K562 (cell line): ENCODE results near the gene ST6GALNAC2. TPM values are rescaled to one million over a fixed set of nuclear protein-coding genes. Genes with fewer than 3 reads are reported as not detected.

Experiments
- ARID2 ChIP-seq: fragments of 450-650 bp; IDR thresholded peaks from 2 replicates; pipeline ENCODE4 v1.6.1; 2017; ENCODE audit warnings: antibody characterized with exemption, mild to moderate bottlenecking
- CTCF ChIP-seq, 3 experiments: IDR thresholded peaks in 2 of 3; conservative IDR thresholded peaks in 1 of 3; 2 replicates each; pipeline ENCODE4 v1.5.1; 2011 to 2012; ENCODE audit warnings: low read length in 3 of 3, mild to moderate bottlenecking in 3 of 3, control low read depth in 2 of 3, improper control_type of control experiment in 1 of 3, inconsistent platforms in 1 of 3, low read depth in 1 of 3, mixed read lengths in 1 of 3, moderate library complexity in 1 of 3; ENCODE audit not compliant: insufficient read depth in 2 of 3
- DACH1 ChIP-seq: fragments of 450-650 bp; IDR thresholded peaks from 2 replicates; pipeline ENCODE4 v1.6.1; 2018; ENCODE audit not compliant: partially characterized antibody
- ETV1 ChIP-seq: fragments of 450-650 bp; conservative IDR thresholded peaks from 2 replicates; pipeline ENCODE4 v1.6.1; 2016; ENCODE audit warnings: missing genetic modification characterization, control low read depth, low read depth, missing compliant biosample characterization
- NKRF ChIP-seq: fragments of 450-650 bp; IDR thresholded peaks from 2 replicates; pipeline ENCODE4 v1.6.1; 2016; ENCODE audit warnings: borderline replicate concordance
- NONO ChIP-seq, 2 experiments: fragments of 200-400 bp in 1 of 2; fragments of 450-650 bp in 1 of 2; formaldehyde crosslinking in 1 of 2; IDR thresholded peaks; 2 replicates each; pipeline ENCODE4 v1.6.1; 2017; ENCODE audit warnings: low read depth in 2 of 2, mild to moderate bottlenecking in 2 of 2, moderate library complexity in 2 of 2, low read length in 1 of 2
- PCBP2 ChIP-seq: fragments of 200-400 bp; formaldehyde crosslinking; IDR thresholded peaks from 2 replicates; pipeline ENCODE4 v1.6.1; 2018; ENCODE audit warnings: low read length, low read depth, mild to moderate bottlenecking, moderate library complexity; ENCODE audit not compliant: poor library complexity, severe bottlenecking
- POLR2B ChIP-seq: fragments of 450-650 bp; IDR thresholded peaks from 2 replicates; pipeline ENCODE4 v1.6.1; 2018; ENCODE audit warnings: low read depth; ENCODE audit not compliant: partially characterized antibody
- PRDM10 ChIP-seq: fragments of 450-650 bp; IDR thresholded peaks from 2 replicates; pipeline ENCODE4 v1.6.1; 2018; ENCODE audit not compliant: partially characterized antibody
- SLC30A9 ChIP-seq: fragments of 250-450 bp; sonication (Bioruptor Pico); IDR thresholded peaks from 2 replicates; pipeline ENCODE4 v1.8.0; 2022; ENCODE audit warnings: mild to moderate bottlenecking, moderate library complexity
- SRSF3 ChIP-seq: fragments of 200-400 bp; formaldehyde crosslinking; IDR thresholded peaks from 2 replicates; pipeline ENCODE4 v1.6.1; 2016; ENCODE audit warnings: mild to moderate bottlenecking, low read length, moderate library complexity; ENCODE audit not compliant: insufficient read depth
- STAT6 ChIP-seq: sonication (generic); formaldehyde crosslinking; IDR thresholded peaks from 2 replicates; pipeline ENCODE4 v1.8.1; 2023; ENCODE audit warnings: mild to moderate bottlenecking, missing genetic modification reagents
- TAF7 ChIP-seq: fragments of 450-650 bp; IDR thresholded peaks from 2 replicates; pipeline ENCODE4 v1.6.1; 2016; ENCODE audit warnings: missing genetic modification characterization, missing compliant biosample characterization
- ZBTB34 ChIP-seq: fragments of 250-450 bp; sonication (Bioruptor Pico); IDR thresholded peaks from 2 replicates; pipeline ENCODE4 v1.8.0; 2021; ENCODE audit warnings: mild to moderate bottlenecking, moderate library complexity
- ZEB2 ChIP-seq: fragments of 450-650 bp; IDR thresholded peaks from 2 replicates; pipeline ENCODE4 v1.6.1; 2016
- polyA plus RNA-seq, 8 experiments: library from polyadenylated mRNA; depleted of rRNA in 4 of 8; stranded (reverse) in 5 of 8; unstranded in 3 of 8; fragments of >200 nt; fragmentation: Nextera tagmentation in 2 of 8; fragmentation: Illumina TruSeq in 1 of 8; extraction: Ambion mirVana in 2 of 8; extraction: Trizol in 1 of 8; gene quantifications; 2 replicates each; pipeline versions ENCODE4 v1.2.1 to v1.2.3, GENCODE V29; 2011 to 2014; ENCODE audit warnings: inconsistent platforms in 1 of 8, missing spikeins in 1 of 8
- total RNA-seq, 7 experiments: library from RNA; depleted of rRNA in 6 of 7; stranded (reverse); fragments of >200 nt in 6 of 7; fragmentation: Illumina TruSeq in 2 of 7; extraction: Trizol in 2 of 7; gene quantifications; 2 replicates each; pipeline versions ENCODE4 v1.2.1 to v1.2.3, GENCODE V29; 2011 to 2021; ENCODE audit warnings: low replicate concordance in 1 of 7

ST6GALNAC2 gene
- total and polyA plus RNA-seq, 9 of the 15 experiments (the other 6 are each of a cell fraction or from before 2014, with no cell fraction given): 0.18 TPM; not detected in 8

- TF ChIP-seq PRDM10 (no peak), SRSF3 (no peak), NKRF (no peak), POLR2B (peak; percentile 48), TAF7 (tag) (no peak), ZEB2 (no peak), SLC30A9 (CRISPR knock-in tag) (no peak), ARID2 (no peak), CTCF (IDR thresholded peaks at IDR 0.05 in 2 of 3, conservative IDR thresholded peaks at IDR 0.05 in 1 of 3; ENCODE audit: insufficient read depth in 2 of 3, low read depth in 1 of 3, low read length in 3 of 3) (peak; percentile 49 to 56 (median 51); a peak in 5 of 6 replicates), STAT6 (no peak), ETV1 (no peak), ZBTB34 (CRISPR knock-in tag) (no peak), DACH1 (no peak), PCBP2 (no peak), NONO (IDR thresholded peaks at IDR 0.05; ENCODE audit: low read depth in 2 of 2, low read length in 1 of 2) (no peak)
Measured at GRCh38 chr17:76528528-76529223, 57.0 kb downstream of the ST6GALNAC2 start (continued).
